GM18519 (cell line): ENCODE measurements around the gene EGFR.
"Not testable (repeated sequence)": the region's sequence is repeated elsewhere in the genome, so short reads cannot be mapped to it uniquely, and the experiment has no call there.

Experiments used
- ATAC-seq: cut with Tn5 transposase; IDR thresholded peaks from one replicate; pipeline ENCODE4 v1.9.1; 2021; ENCODE audit warnings: mild to moderate bottlenecking, moderate library complexity; ENCODE audit not compliant: unreplicated experiment, low FRiP score

The EGFR gene

DNA sequence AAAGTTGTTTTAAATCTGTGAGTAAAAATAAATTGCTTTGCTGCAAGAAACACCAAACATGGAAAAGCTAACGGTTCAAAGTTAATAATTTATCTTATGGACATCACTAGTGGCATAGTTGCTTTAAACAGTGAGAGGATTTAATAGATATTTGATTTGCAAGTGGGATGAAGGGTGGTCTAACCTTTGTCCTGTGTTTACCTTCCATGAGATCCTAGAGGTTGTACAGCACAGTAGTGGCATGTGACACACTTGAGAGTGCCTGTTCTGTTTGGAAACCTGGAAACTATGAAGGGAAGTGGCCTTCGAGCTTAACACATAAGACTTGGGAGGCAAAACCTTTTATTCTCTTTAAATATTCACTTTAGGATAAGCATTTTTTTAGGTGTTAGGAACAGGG lies 16.0 kb downstream of the EGFR start:
- no peak for ATAC-seq

DNA sequence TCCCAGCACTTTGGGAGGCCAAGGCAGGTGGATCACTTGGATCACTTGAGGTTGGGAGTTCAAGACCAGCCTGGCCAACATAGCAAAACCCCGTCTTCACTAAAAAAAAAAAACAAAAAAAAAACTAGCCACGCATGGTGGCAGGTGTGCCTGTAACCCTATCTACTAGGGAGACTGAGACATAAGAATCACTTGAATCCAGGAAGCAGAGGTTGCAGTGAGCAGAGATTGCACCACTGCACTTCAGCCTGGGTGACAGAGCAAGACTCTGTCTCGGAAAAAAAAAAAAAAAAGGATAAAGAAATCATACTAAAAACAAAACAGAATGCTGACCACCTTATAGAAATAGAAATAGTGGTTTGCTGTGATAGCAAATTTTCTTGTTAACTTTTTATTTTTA lies 16.6 kb downstream of the EGFR start:
- not testable (repeated sequence) for ATAC-seq

GRCh38 chr7:55036950-55037736 lies 18.3 kb downstream of the EGFR start:
- ATAC-seq, result no peak

DNA sequence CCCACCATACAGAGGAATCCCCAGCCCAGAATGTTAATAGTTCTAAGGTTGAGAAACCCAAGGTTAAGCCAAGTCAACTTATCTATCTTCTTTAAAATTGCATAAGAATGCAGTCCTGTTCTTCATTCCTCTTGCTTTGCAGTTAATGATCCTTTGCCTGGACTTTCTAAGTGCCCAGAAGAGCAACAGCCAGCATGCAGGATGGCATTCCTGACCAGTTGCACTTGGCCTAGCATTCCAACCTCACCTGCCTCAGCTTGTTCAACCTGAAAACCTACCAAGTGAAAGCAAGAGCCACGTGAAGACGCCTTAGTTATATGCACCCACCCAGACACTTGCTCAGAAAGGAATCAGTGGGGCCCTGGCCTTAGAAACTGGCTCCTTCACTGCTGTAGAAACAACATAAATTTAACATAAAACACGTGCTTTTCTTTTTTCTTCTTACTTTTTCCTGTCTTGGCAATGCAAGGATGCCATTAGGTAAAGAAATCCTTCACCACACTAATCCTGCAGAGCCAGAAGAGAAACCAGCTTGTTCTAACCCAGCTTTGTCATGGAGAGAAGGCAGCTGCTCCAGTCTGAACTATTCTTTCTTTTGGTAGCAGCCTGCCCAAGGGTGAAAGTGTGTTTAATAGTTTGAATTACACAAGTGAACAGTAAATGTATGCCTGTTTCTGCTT lies 25.0 kb downstream of the EGFR start:
- ATAC-seq, result no peak

DNA sequence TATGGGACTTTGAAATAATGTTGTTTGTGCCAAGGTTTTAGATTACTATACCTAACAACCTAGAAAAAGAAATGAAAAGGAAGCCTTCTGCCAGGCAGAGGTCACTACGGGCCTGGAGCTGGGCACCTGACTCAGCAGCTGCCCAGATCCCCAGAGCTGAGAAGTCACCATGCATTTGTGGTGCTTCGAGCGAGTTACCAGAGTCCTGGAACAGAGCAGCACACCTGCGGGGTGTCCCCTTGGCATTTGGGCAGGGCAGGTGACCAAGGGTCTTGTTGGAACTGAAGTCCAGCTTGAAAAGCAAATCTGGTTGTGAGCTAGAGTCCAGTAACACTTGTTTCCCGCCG lies 25.5 kb downstream of the EGFR start:
- no peak for ATAC-seq

DNA sequence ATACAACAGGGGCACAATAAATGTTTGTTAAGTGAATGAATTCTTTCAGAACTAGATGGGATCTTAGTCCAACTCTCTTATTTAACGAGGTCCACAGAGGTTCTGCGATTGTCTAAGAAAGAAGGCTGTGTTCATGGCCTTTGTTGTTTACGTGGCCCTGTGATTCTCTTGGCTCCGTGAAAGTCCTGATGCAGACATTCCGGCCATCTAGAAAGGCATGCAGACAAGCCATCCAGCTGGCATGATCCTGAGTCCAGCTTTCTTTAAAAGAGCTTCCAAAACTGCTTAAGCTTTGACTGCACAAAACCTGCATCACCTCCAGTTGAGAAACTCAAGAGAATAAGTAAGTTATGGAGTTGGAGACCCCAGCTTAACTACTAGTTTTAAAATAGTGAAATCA lies 26.0 kb downstream of the EGFR start:
- no peak for ATAC-seq

- no peak for ATAC-seq
These were observed 27.9 kb downstream of the EGFR start for GRCh38 chr7:55046582-55047342.

GRCh38 chr7:55048221-55048859 lies 29.5 kb downstream of the EGFR start:
- ATAC-seq, result no peak

DNA sequence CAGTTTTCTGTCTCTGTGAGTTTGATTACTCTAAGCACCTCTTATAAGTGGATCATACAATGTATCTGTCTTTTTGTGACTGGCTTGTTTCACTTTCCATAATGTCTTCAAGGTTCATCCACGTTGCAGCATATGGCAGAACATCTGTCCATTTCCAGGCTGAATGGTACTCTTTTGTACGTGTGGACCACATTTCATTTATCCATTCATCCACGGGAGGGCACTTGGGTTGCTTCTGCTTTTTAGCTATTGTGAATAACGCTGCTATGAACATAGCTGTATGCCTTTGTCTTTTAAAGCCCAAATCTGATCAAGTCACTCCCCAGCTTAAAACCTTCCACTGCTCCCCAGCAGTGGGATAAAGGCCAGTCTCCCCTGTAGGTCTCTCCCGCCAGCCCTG lies 31.5 kb downstream of the EGFR start:
- ATAC-seq, result no peak

GRCh38 chr7:55052081-55052480 lies 33.3 kb downstream of the EGFR start:
- no peak for ATAC-seq

DNA sequence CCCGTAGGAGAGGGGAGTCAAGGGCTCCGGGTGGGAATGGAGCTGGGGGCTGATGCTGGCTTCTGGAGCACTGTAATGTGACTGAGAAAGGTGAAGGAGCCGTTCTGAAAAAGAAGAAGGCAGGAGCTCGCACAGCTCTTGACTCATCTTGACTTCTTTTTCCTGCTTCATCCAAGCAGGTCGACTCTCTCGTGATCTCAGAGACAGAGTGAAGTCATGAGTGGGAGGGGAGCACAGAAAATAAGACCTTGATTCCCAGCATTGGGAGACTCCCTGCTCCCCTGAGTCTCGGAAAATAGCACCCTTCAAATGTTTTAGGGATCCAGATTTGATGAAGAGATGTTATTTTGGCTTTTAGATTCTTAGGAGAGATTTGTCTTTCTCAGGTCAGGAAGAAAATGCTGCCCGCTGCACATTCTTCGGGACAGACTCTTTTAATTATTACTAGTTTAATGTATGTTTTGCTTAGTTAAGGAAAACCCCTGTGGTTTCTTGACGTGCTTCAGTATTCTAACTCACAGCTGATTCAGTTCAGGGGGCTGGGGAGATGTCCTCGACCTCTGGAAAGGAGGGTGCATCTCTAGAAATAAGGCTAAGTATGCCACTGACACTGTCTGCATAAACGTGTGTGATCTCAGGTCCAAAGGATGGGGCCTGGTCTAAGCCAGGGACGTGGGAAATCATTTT lies 34.1 kb downstream of the EGFR start:
- no peak for ATAC-seq

DNA sequence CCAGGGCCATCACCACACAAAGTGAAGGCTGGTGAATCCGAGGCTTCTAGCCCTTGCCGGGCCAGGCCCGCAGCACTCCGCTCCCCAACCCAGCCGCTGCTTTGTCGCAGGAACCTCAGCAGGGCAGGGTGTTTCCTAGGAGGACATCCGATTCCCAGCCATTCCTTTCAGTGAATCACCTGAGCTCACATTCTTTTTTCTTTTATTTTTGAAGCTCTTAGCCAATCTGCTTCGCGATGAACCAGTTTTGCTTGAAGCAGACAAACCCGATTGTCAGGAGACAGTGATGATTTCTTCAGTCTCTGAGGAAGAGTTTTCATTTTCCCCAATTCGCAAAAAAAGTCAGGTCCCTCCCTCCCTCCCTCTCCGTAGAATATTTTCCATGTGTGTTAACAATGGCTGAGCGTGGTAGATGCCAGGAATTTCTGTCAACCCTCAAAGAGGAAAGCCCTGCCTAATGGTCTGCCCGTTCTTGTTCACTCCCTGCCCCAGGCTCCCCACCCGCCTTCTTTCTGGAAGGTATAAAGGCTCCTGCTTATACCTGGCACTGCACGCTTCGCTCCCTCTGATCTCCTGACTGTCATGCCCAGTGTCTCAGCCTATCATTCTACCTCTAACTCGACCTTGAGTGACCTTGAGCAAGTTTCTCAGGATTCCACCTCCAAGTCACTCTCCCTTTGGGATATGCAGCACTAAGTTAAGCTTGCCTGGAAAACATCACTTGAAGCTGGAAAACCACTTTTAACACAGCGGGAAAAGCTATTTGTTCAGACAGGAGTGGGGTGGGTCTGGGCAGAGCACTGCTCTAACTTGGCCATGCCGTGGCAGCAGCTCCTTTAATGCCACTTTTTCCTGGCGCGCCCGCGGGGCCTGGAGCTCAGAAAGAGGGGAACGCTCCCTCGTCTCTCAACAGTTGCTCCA lies 35.1 kb downstream of the EGFR start:
- no peak for ATAC-seq

DNA sequence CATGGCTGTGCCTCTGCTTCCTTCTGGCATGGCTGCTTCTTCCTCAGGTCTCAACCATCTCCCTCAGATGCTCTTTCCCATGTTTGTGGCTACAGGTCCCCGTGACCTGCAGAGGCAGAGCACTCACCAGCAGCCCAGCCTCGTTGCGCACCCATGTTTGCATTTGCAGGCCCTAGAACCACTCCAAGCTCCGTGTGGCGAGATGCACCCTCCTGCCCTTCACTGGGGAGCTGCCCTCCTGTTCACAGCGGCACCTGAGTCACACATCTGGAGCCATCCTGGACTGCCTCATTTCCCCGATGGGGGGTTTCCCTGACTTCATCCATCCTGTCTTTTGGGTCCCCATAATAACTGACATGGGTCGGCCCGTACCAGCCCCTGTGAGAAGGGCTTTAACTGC lies 35.9 kb downstream of the EGFR start:
- no peak for ATAC-seq

DNA sequence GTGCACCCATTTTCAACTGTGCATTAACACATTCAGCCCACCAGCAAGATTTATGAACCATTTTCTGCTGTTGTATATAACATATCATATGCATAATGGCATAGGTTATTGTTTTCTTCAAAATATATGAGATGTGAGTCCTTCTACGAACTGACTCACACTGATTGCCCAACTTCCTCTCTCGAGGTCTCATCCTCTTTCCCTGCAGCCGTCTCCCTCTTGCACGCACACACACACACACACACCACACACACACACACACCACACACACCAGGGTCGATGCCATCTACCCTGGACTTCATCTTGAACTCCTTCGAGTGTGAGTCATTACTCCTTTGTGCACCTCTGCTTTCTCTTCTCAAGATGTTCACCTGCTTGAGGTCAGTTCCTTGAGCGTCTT lies 36.7 kb downstream of the EGFR start:
- no peak for ATAC-seq

DNA sequence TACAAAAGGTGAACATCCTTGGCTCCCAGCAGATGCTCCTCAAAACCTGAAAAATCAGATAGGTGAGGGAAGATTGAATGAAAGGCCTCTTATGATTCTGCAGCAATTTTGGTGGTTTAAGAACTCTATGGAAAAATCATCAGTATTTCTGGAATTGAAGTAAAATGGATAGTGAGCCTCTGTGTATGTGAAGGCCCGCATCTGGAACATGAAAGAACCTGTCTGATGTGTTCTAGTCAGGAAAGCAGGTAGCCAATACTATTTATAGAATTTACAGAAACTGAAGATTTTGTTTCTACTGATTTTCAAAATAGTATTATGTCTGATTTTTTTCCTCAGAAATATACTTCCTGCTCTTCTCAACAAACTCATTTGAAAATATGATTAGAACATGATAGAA lies 37.3 kb downstream of the EGFR start:
- no peak for ATAC-seq

GRCh38 chr7:55056577-55057480 lies 38.0 kb downstream of the EGFR start:
- no peak for ATAC-seq

GRCh38 chr7:55058314-55058713 lies 39.5 kb downstream of the EGFR start:
- ATAC-seq, result no peak

DNA sequence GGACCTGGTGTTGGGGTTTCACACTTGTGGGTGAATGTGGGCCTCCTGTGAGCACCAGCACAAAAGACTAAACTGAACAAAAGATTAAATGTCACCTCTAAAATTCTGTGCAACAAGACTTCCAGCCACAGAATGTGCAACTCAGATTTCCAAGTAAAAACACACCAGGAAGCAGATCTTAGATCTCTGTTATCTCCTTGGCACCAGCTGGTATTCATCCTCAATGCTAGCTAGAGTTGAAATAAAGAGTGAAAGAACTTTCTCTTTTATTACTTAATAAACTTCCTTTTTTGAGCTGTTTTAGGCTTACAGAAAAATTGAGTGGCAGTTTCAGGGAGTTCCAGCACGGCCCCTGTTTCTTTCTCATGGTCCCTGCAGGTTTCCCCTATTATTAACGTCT lies 40.2 kb downstream of the EGFR start:
- ATAC-seq, result no peak

GRCh38 chr7:55060085-55060484 lies 41.3 kb downstream of the EGFR start:
- no peak for ATAC-seq
